Dermis microvascular lymphatic vessel endothelial cell (primary cell): ENCODE data around the gene PHF2. TPM values are rescaled to one million over a fixed set of nuclear protein-coding genes. Genes with fewer than 3 reads are reported as not detected.

Experiments used
- DNase-seq, 2 donors: peaks; one replicate each; pipeline versions ENCODE4 v3.0.0 to v3.0.0-alpha.2; 2010; ENCODE audit warnings: low read depth in 2 of 2
- total RNA-seq: library from RNA; depleted of rRNA; stranded (reverse); fragments of >200 nt; gene quantifications from 2 replicates; pipeline ENCODE4 v1.2.1, GENCODE V29; 2014

PHF2 gene
- total RNA-seq, 1 donor from 2014 or later: 11.7 TPM

- DNase-seq: no peak
Measured at GRCh38 chr9:93567271-93567959, 9.0 kb upstream of the PHF2 start.

GRCh38 chr9:93568169-93568568 lies 8.2 kb upstream of the PHF2 start:
- no peak for DNase-seq

- no peak for DNase-seq
Measured at GRCh38 chr9:93569621-93570174, 6.7 kb upstream of the PHF2 start.

GRCh38 chr9:93572221-93572620 lies 4.2 kb upstream of the PHF2 start:
- DNase-seq: no peak

GRCh38 chr9:93572636-93573515 lies 3.5 kb upstream of the PHF2 start:
- DNase-seq: no peak

- no peak for DNase-seq
Measured at GRCh38 chr9:93573516-93573828, 2.9 kb upstream of the PHF2 start.

GRCh38 chr9:93574091-93574899 lies 2.1 kb upstream of the PHF2 start:
- DNase-seq: no peak

GRCh38 chr9:93574900-93575795 lies 1.2 kb upstream of the PHF2 start:
- no peak for DNase-seq

- peak in 1 of 2 donors; percentile 32 for DNase-seq
Measured at GRCh38 chr9:93575796-93576257, 557 bp upstream of the PHF2 start.

GRCh38 chr9:93577078-93577974 lies 942 bp downstream of the PHF2 start:
- peak in 1 of 2 donors; percentile 47 for DNase-seq

GRCh38 chr9:93577975-93578682 lies 1.7 kb downstream of the PHF2 start:
- no peak for DNase-seq

GRCh38 chr9:93578844-93579243 lies 2.5 kb downstream of the PHF2 start:
- DNase-seq: no peak

GRCh38 chr9:93579711-93580516 lies 3.5 kb downstream of the PHF2 start:
- no peak for DNase-seq

- no peak for DNase-seq
Measured at GRCh38 chr9:93580654-93581380, 4.4 kb downstream of the PHF2 start.

- DNase-seq: peak; percentile 42 to 65
Measured at GRCh38 chr9:93582115-93582514, 5.7 kb downstream of the PHF2 start.

- DNase-seq: no peak
Measured at GRCh38 chr9:93582550-93582949, 6.2 kb downstream of the PHF2 start.

- DNase-seq: no peak
Measured at GRCh38 chr9:93585259-93585658, 8.9 kb downstream of the PHF2 start.
